Stomach smooth muscle (tissue), 2 donors: ENCODE data around the gene ALLC.
"Not testable (repeated sequence)": the region's sequence is repeated elsewhere in the genome, so short reads cannot be mapped to it uniquely, and the experiment has no call there.

ENCODE experiments used
- H3K27ac ChIP-seq: one replicate; pipeline ENCODE4 v1.7.0; 2013; ENCODE audit warnings: mild to moderate bottlenecking, low read length, inconsistent platforms
- H3K27me3 ChIP-seq, 2 donors: one replicate each; pipeline ENCODE4 v1.7.0; 2013; ENCODE audit warnings: low read length in 2 of 2; ENCODE audit not compliant: insufficient read depth in 2 of 2, control insufficient read depth in 1 of 2
- H3K36me3 ChIP-seq, 2 donors: one replicate each; pipeline ENCODE4 v1.7.0; 2013; ENCODE audit warnings: low read length in 2 of 2; ENCODE audit not compliant: control insufficient read depth in 2 of 2, insufficient read depth in 2 of 2
- H3K4me1 ChIP-seq: one replicate; pipeline ENCODE4 v1.7.0; 2013; ENCODE audit warnings: low read length; ENCODE audit not compliant: control insufficient read depth, insufficient read depth
- H3K4me3 ChIP-seq, 2 donors: one replicate each; pipeline ENCODE4 v1.7.0; 2013; ENCODE audit warnings: low read length in 2 of 2
- H3K9ac ChIP-seq, 2 donors: one replicate each; pipeline ENCODE4 v1.7.0; 2013; ENCODE audit warnings: low read length in 2 of 2, mild to moderate bottlenecking in 1 of 2
- H3K9me3 ChIP-seq, 2 donors: one replicate each; pipeline ENCODE4 v1.7.0; 2013; ENCODE audit warnings: low read length in 2 of 2; ENCODE audit not compliant: control insufficient read depth in 2 of 2
- donor health status: healthy.
- donor health status: Pancreatic carcinoma.

The ALLC gene

GRCh38 chr2:3634596-3635121 lies 23.3 kb upstream of the ALLC start:
- no peaks in the 10 kb centered on the region for H3K9me3 ChIP-seq
- H3K36me3 ChIP-seq = no peaks in the 10 kb centered on the region
- no peak overlapping the region for H3K4me3 ChIP-seq
- H3K4me1 ChIP-seq = peaks cover 3% of the 10 kb centered on the region
- H3K27ac ChIP-seq = no peak overlapping the region
- H3K9ac ChIP-seq = no peak overlapping the region
- H3K27me3 ChIP-seq = no peaks in the 10 kb centered on the region

- Histone ChIP-seq H3K9ac (no peak overlapping the region), H3K9me3 (no peaks in the 10 kb centered on the region), H3K36me3 (no peaks in the 10 kb centered on the region), H3K4me1 (peaks cover 3% of the 10 kb centered on the region), H3K27me3 (no peaks in the 10 kb centered on the region), H3K4me3 (no peak overlapping the region), H3K27ac (no peak overlapping the region)
These were observed 22.6 kb upstream of the ALLC start for GRCh38 chr2:3635171-3635974.

GRCh38 chr2:3635975-3636327 lies 22.0 kb upstream of the ALLC start:
- H3K9ac ChIP-seq, H3K4me3 ChIP-seq, H3K9me3 ChIP-seq, H3K27ac ChIP-seq, H3K27me3 ChIP-seq, H3K36me3 ChIP-seq, H3K4me1 ChIP-seq: not testable (repeated sequence)

GRCh38 chr2:3636586-3637310 lies 21.3 kb upstream of the ALLC start:
- H3K9ac ChIP-seq = no peak overlapping the region
- no peaks in the 10 kb centered on the region for H3K27me3 ChIP-seq
- H3K36me3 ChIP-seq = no peaks in the 10 kb centered on the region
- H3K4me1 ChIP-seq = no peaks in the 10 kb centered on the region
- no peak overlapping the region for H3K27ac ChIP-seq
- H3K9me3 ChIP-seq = no peaks in the 10 kb centered on the region
- H3K4me3 ChIP-seq = no peak overlapping the region

- no peak overlapping the region for H3K9ac ChIP-seq
- no peaks in the 10 kb centered on the region for H3K9me3 ChIP-seq
- H3K27me3 ChIP-seq = no peaks in the 10 kb centered on the region
- H3K4me3 ChIP-seq = no peak overlapping the region
- no peaks in the 10 kb centered on the region for H3K4me1 ChIP-seq
- H3K27ac ChIP-seq = no peak overlapping the region
- H3K36me3 ChIP-seq = no peaks in the 10 kb centered on the region
These were observed 20.7 kb upstream of the ALLC start for GRCh38 chr2:3637311-3637675.

- no peaks in the 10 kb centered on the region for H3K4me1 ChIP-seq
- H3K9ac ChIP-seq = no peak overlapping the region
- H3K27me3 ChIP-seq = no peaks in the 10 kb centered on the region
- H3K27ac ChIP-seq = no peak overlapping the region
- no peaks in the 10 kb centered on the region for H3K9me3 ChIP-seq
- H3K36me3 ChIP-seq = no peaks in the 10 kb centered on the region
- H3K4me3 ChIP-seq = no peak overlapping the region
These were observed 20.1 kb upstream of the ALLC start for GRCh38 chr2:3637692-3638455.

GRCh38 chr2:3638456-3638810 lies 19.6 kb upstream of the ALLC start:
- Histone ChIP-seq H3K4me1 (no peaks in the 10 kb centered on the region), H3K4me3 (no peak overlapping the region), H3K27ac (no peak overlapping the region), H3K36me3 (no peaks in the 10 kb centered on the region), H3K27me3 (no peaks in the 10 kb centered on the region), H3K9me3 (no peaks in the 10 kb centered on the region), H3K9ac (no peak overlapping the region)

- Histone ChIP-seq H3K9me3 (no peaks in the 10 kb centered on the region), H3K4me3 (no peak overlapping the region), H3K4me1 (no peaks in the 10 kb centered on the region), H3K27ac (no peak overlapping the region), H3K9ac (no peak overlapping the region), H3K36me3 (no peaks in the 10 kb centered on the region), H3K27me3 (no peaks in the 10 kb centered on the region)
These were observed 18.9 kb upstream of the ALLC start for GRCh38 chr2:3639015-3639630.

GRCh38 chr2:3639653-3640052 lies 18.3 kb upstream of the ALLC start:
- Histone ChIP-seq H3K4me3 (no peak overlapping the region), H3K27ac (no peak overlapping the region), H3K9ac (no peak overlapping the region)

GRCh38 chr2:3641181-3641580 lies 16.8 kb upstream of the ALLC start:
- Histone ChIP-seq H3K9ac (no peak overlapping the region), H3K36me3 (no peaks in the 10 kb centered on the region), H3K4me1 (no peaks in the 10 kb centered on the region), H3K27me3 (no peaks in the 10 kb centered on the region), H3K9me3 (no peaks in the 10 kb centered on the region), H3K4me3 (no peak overlapping the region), H3K27ac (no peak overlapping the region)

More at GRCh38 chr2:3639653-3640052, 18.3 kb upstream of the ALLC start:
- H3K4me1 ChIP-seq = no peaks in the 10 kb centered on the region
- no peaks in the 10 kb centered on the region for H3K9me3 ChIP-seq
- no peaks in the 10 kb centered on the region for H3K36me3 ChIP-seq
- no peaks in the 10 kb centered on the region for H3K27me3 ChIP-seq
